Stomach (tissue), 4 donors: ENCODE measurements around the gene REC8.

Source experiments
- CTCF ChIP-seq, 7 experiments: fragments of 450-650 bp in 4 of 7; fragments of 200-600 bp in 3 of 7; sonication (generic) in 3 of 7; IDR thresholded peaks; one replicate each; pipeline ENCODE4 v1.5.1; 2016 to 2019; ENCODE audit warnings: antibody characterized with exemption in 7 of 7, control low read depth in 2 of 7, mild to moderate bottlenecking in 1 of 7
- EP300 ChIP-seq: sonication (generic); formaldehyde crosslinking; IDR thresholded peaks from one replicate; pipeline ENCODE4 v1.6.1; 2017; ENCODE audit warnings: antibody characterized with exemption
- POLR2A ChIP-seq, 4 donors: fragments of 450-650 bp; IDR thresholded peaks; one replicate each; pipeline ENCODE4 v1.6.1; 2016; ENCODE audit warnings: antibody characterized with exemption in 4 of 4, control low read depth in 2 of 4, mild to moderate bottlenecking in 1 of 4, moderate library complexity in 1 of 4
- POLR2AphosphoS5 ChIP-seq, 3 donors: sonication (generic); formaldehyde crosslinking; IDR thresholded peaks; one replicate each; pipeline ENCODE4 v1.6.1; 2016; ENCODE audit warnings: antibody characterized with exemption in 3 of 3

GRCh38 chr14:24179961-24180796, 8.3 kb downstream of the REC8 start:
- no peak for TF ChIP-seq CTCF (IDR thresholded peaks at IDR 0.05)
- peak in 1 of 3 donors; percentile 43 for TF ChIP-seq POLR2AphosphoS5 (IDR thresholded peaks at IDR 0.05)
- TF ChIP-seq POLR2A (IDR thresholded peaks at IDR 0.05): no peak
- no peak for TF ChIP-seq EP300
